K562 (cell line): ENCODE measurements around the gene MAP3K15. TPM values are rescaled to one million over a fixed set of nuclear protein-coding genes. Genes with fewer than 3 reads are reported as not detected.

ENCODE experiments used
- ATAC-seq: fragments of 200-7000 bp; cut with Tn5 transposase; 3 replicates; pipeline ENCODE4 v1.9.1; 2020; ENCODE audit warnings: moderate library complexity
- BruUV-seq: library from RNA; stranded (reverse); fragments of 400-500 nt; replicated peaks from 2 replicates; lab custom pipeline; 2021; lab: Mats Ljungman, UMichigan
- CTCF ChIA-PET: fragments of 300-600 bp; formaldehyde crosslinking; extraction: SDS; loops from one replicate; lab custom pipeline; 2021; ENCODE audit warnings: low intra/inter-chr PET ratio; lab: Yijun Ruan, JAX
- POLR2A ChIA-PET: fragments of 300-600, 350-650 bp; sonication (Branson Sonifier 250); formaldehyde crosslinking; extraction: SDS; loops from one replicate; lab custom pipeline; 2021; ENCODE audit warnings: antibody characterized with exemption, inconsistent platforms; lab: Yijun Ruan, JAX
- DNase-seq, 4 experiments: peaks; one replicate each; pipeline versions ENCODE4 v3.0.0 to v3.0.0-alpha.2; 2011 to 2018; ENCODE audit warnings: low spot score in 3 of 4, mixed read lengths in 3 of 4; ENCODE audit errors: extremely low read depth in 1 of 4
- FAIRE-seq: peaks from 2 replicates; lab custom pipeline; 2011; peaks lifted over from hg19 to GRCh38; lab: Jason Lieb, UNC
- H2AFZ ChIP-seq: 2 replicates; pipeline ENCODE4 v1.6.0; 2011; ENCODE audit warnings: low read depth, low read length, control low read depth, inconsistent platforms
- H3K27ac ChIP-seq: fragments of 200-600 bp; 3 replicates; pipeline ENCODE4 v1.8.0; 2011; ENCODE audit warnings: low read depth, mild to moderate bottlenecking, control low read depth, inconsistent platforms, low read length, moderate library complexity, mixed read lengths; ENCODE audit errors: extremely low read depth
- H3K27me3 ChIP-seq, 2 experiments: fragments of 300-600 bp in 1 of 2; 2 replicates in 1 of 2; 3 replicates in 1 of 2; pipeline versions ENCODE4 v1.6.0 to v1.8.0; 2011; ENCODE audit warnings: inconsistent platforms in 2 of 2, low read length in 2 of 2, mild to moderate bottlenecking in 1 of 2, mixed read lengths in 1 of 2, moderate library complexity in 1 of 2; ENCODE audit not compliant: control insufficient read depth in 2 of 2, insufficient read depth in 2 of 2
- H3K36me3 ChIP-seq: fragments of 300-600 bp; 3 replicates; pipeline ENCODE4 v1.8.0; 2011; ENCODE audit warnings: mild to moderate bottlenecking, low read length, inconsistent platforms; ENCODE audit not compliant: control insufficient read depth, insufficient read depth
- H3K4me1 ChIP-seq, 2 experiments: fragments of 200-600 bp in 1 of 2; replicated peaks in 1 of 2; 2 replicates in 1 of 2; 3 replicates in 1 of 2; pipeline versions ENCODE4 v1.5.1 to v1.8.0; 2011; ENCODE audit warnings: inconsistent platforms in 2 of 2, low read length in 2 of 2, mild to moderate bottlenecking in 1 of 2, mixed read lengths in 1 of 2, moderate library complexity in 1 of 2; ENCODE audit not compliant: control insufficient read depth in 2 of 2, insufficient read depth in 2 of 2
- H3K4me2 ChIP-seq: 2 replicates; pipeline ENCODE4 v1.6.1; 2011; ENCODE audit warnings: low read length, control low read depth, inconsistent platforms, mixed read lengths; ENCODE audit not compliant: insufficient read depth
- H3K4me3 ChIP-seq: fragments of 200-600 bp; sonication (generic), shearing (Covaris generic); 2 replicates; pipeline ENCODE4 v1.5.1; 2016; ENCODE audit warnings: control low read depth, inconsistent platforms
- H3K79me2 ChIP-seq: fragments of 200-600 bp; 3 replicates; pipeline ENCODE4 v1.8.0; 2011; ENCODE audit warnings: low read length, inconsistent platforms; ENCODE audit not compliant: control insufficient read depth, insufficient read depth
- H3K9ac ChIP-seq, 2 experiments: 2 replicates each; pipeline versions ENCODE4 v1.6.0 to v1.6.1; 2011; ENCODE audit warnings: low read depth in 2 of 2, low read length in 2 of 2, control low read depth in 1 of 2, inconsistent platforms in 1 of 2, mild to moderate bottlenecking in 1 of 2, mixed read lengths in 1 of 2; ENCODE audit not compliant: insufficient read depth in 1 of 2
- H3K9me1 ChIP-seq: one replicate; pipeline ENCODE4 v1.6.0; 2011; ENCODE audit warnings: inconsistent platforms, mild to moderate bottlenecking, low read length, moderate library complexity; ENCODE audit not compliant: control insufficient read depth, insufficient read depth
- H3K9me3 ChIP-seq: replicated peaks from 2 replicates; pipeline ENCODE4 v1.5.1; 2011; ENCODE audit warnings: low read depth, low read length, inconsistent platforms; ENCODE audit not compliant: control insufficient read depth, insufficient read depth
- H4K20me1 ChIP-seq: replicated peaks from 2 replicates; pipeline ENCODE4 v1.6.1; 2011; ENCODE audit warnings: low read length, inconsistent platforms, mixed read lengths; ENCODE audit not compliant: control insufficient read depth, insufficient read depth
- E2F5 ChIP-seq: sonication (generic); formaldehyde crosslinking; IDR thresholded peaks from 2 replicates; pipeline ENCODE4 v1.8.0; 2022; ENCODE audit warnings: mild to moderate bottlenecking, missing genetic modification reagents
- KDM4B ChIP-seq, 2 experiments: fragments of 450-650 bp in 1 of 2; sonication (generic) in 1 of 2; IDR thresholded peaks; 2 replicates each; pipeline ENCODE4 v1.6.1; 2016 to 2017; ENCODE audit warnings: borderline replicate concordance in 2 of 2, antibody characterized with exemption in 1 of 2, low read depth in 1 of 2, mild to moderate bottlenecking in 1 of 2
- KLF1 ChIP-seq: fragments of 450-650 bp; IDR thresholded peaks from 2 replicates; pipeline ENCODE4 v1.6.1; 2016; ENCODE audit warnings: missing genetic modification characterization, missing compliant biosample characterization
- NCOA4 ChIP-seq: fragments of 450-650 bp; IDR thresholded peaks from 2 replicates; pipeline ENCODE4 v1.6.1; 2018; ENCODE audit warnings: mild to moderate bottlenecking; ENCODE audit not compliant: partially characterized antibody
- NR4A1 ChIP-seq, 2 experiments: fragments of 250-450 bp in 1 of 2; fragments of 450-650 bp in 1 of 2; sonication (Bioruptor Pico) in 1 of 2; IDR thresholded peaks; 2 replicates each; pipeline versions ENCODE4 v1.4.0 to v1.6.1; 2016 to 2020; ENCODE audit warnings: mild to moderate bottlenecking in 2 of 2, missing compliant biosample characterization in 1 of 2, missing genetic modification characterization in 1 of 2, moderate library complexity in 1 of 2
- NUFIP1 ChIP-seq: fragments of 450-650 bp; IDR thresholded peaks from 2 replicates; pipeline ENCODE4 v1.6.1; 2018; ENCODE audit not compliant: partially characterized antibody
- POLR3A ChIP-seq: IDR thresholded peaks from 2 replicates; pipeline ENCODE4 v1.6.1; 2011; ENCODE audit warnings: borderline replicate concordance, mild to moderate bottlenecking, moderate library complexity; ENCODE audit not compliant: insufficient read length, insufficient read depth; ENCODE audit errors: extremely low read depth
- PPARD ChIP-seq: fragments of 250-450 bp; sonication (Bioruptor Pico); IDR thresholded peaks from 2 replicates; pipeline ENCODE4 v1.8.0; 2022; ENCODE audit warnings: inconsistent platforms, mild to moderate bottlenecking, moderate library complexity
- SETDB1 ChIP-seq: IDR thresholded peaks from one replicate; pipeline ENCODE4 v1.6.1; 2012; ENCODE audit warnings: low read length, control low read depth, inconsistent platforms
- SMARCA5 ChIP-seq: fragments of 450-650 bp; IDR thresholded peaks from 2 replicates; pipeline ENCODE4 v1.6.1; 2016
- TCFL5 ChIP-seq: fragments of 250-450 bp; sonication (Bioruptor Pico); conservative IDR thresholded peaks from 2 replicates; pipeline ENCODE4 v1.6.1; 2021; ENCODE audit warnings: mild to moderate bottlenecking, moderate library complexity, matching md5 sums
- TFAM ChIP-seq: fragments of 250-450 bp; sonication (Bioruptor Pico); conservative IDR thresholded peaks from 2 replicates; pipeline ENCODE4 v1.5.0; 2021; ENCODE audit warnings: mild to moderate bottlenecking, moderate library complexity
- ZC3H8 ChIP-seq: fragments of 450-650 bp; IDR thresholded peaks from 2 replicates; pipeline ENCODE4 v1.6.1; 2017
- ZNF143 ChIP-seq: sonication (generic); formaldehyde crosslinking; IDR thresholded peaks from 2 replicates; pipeline ENCODE4 v1.9.0; 2022; ENCODE audit warnings: mild to moderate bottlenecking, missing genetic modification reagents
- ZNF277 ChIP-seq: fragments of 250-450 bp; sonication (Bioruptor Pico); IDR thresholded peaks from 2 replicates; pipeline ENCODE4 v1.8.0; 2022; ENCODE audit warnings: inconsistent platforms, mild to moderate bottlenecking, moderate library complexity, borderline replicate concordance
- ZNF512 ChIP-seq: IDR thresholded peaks from 2 replicates; pipeline ENCODE4 v1.6.1; 2016; ENCODE audit warnings: missing genetic modification characterization, missing compliant biosample characterization
- WGBS: fragments of 100-300 bp; shearing (Covaris generic); methylation state at CpG from one replicate; pipeline ENCODE4 v1.1.6; 2016; ENCODE audit warnings: low coverage, mixed read lengths; ENCODE audit not compliant: insufficient coverage; ENCODE audit errors: missing lambda C conversion rate; 5-methylcytosine and 5-hydroxymethylcytosine counted together
- in situ Hi-C: fragments of 300-500 bp; cut with MboI; formaldehyde crosslinking; loops from 4 replicates; pipeline ENCODE4 v1.15.0; 2018; ENCODE audit warnings: inconsistent platforms, mixed read lengths
- intact Hi-C: fragments of 100-400 bp; cut with micrococcal nuclease; formaldehyde crosslinking; loops from 2 replicates; pipeline ENCODE4 v1.14.2; 2022
- polyA plus RNA-seq, 8 experiments: library from polyadenylated mRNA; depleted of rRNA in 4 of 8; stranded (reverse) in 5 of 8; unstranded in 3 of 8; fragments of >200 nt; fragmentation: Nextera tagmentation in 2 of 8; fragmentation: Illumina TruSeq in 1 of 8; extraction: Ambion mirVana in 2 of 8; extraction: Trizol in 1 of 8; gene quantifications; 2 replicates each; pipeline versions ENCODE4 v1.2.1 to v1.2.3, GENCODE V29; 2011 to 2014; ENCODE audit warnings: inconsistent platforms in 1 of 8, missing spikeins in 1 of 8
- total RNA-seq, 7 experiments: library from RNA; depleted of rRNA in 6 of 7; stranded (reverse); fragments of >200 nt in 6 of 7; fragmentation: Illumina TruSeq in 2 of 7; extraction: Trizol in 2 of 7; gene quantifications; 2 replicates each; pipeline versions ENCODE4 v1.2.1 to v1.2.3, GENCODE V29; 2011 to 2021; ENCODE audit warnings: low replicate concordance in 1 of 7

Gene MAP3K15
- total and polyA plus RNA-seq, 9 of the 15 experiments (the other 6 are each of a cell fraction or from before 2014, with no cell fraction given): 0.03 to 0.29 (median 0.14) TPM; not detected in 5

GRCh38 chrX:19388064-19388679, 127.1 kb downstream of the MAP3K15 start:
- intact Hi-C loops: no loop called here
- no TSS peak for BruUV-seq
- under 1% methylated on average over 12 of the region's 13 CpGs for WGBS
- Histone ChIP-seq H3K4me2 (peak overlapping the region; percentile 18; the same call in 1 of the 2 replicates), H3K4me3 (no peak overlapping the region), H3K27ac (no peak overlapping the region), H3K36me3 (no peaks in the 10 kb centered on the region), H4K20me1 (no peaks in the 10 kb centered on the region), H3K9me1 (no peaks in the 10 kb centered on the region), H3K27me3 (peaks cover 0 to 4% of the 10 kb centered on the region in 2 experiments; a peak in 1 of 5 replicates), H3K9ac (no peak overlapping the region), H3K79me2 (no peaks in the 10 kb centered on the region), H2AFZ (no peak overlapping the region)
- ChIA-PET CTCF (no interaction called here), POLR2A (interaction anchor here (0.7 kb wide), 1 partner anchor 13 kb away, joined by 3 read pairs; no protein-coding TSS in a partner anchor)
- DNase-seq (no peak), ATAC-seq (no peak), FAIRE-seq (no peak)
- TF ChIP-seq ZC3H8: no peak
- TF ChIP-seq POLR3A: no peak
- TF ChIP-seq KLF1 (tag): no peak
- TF ChIP-seq E2F5 (CRISPR knock-in tag): no peak
- no peak for TF ChIP-seq KDM4B (IDR thresholded peaks at IDR 0.05; ENCODE audit: borderline replicate concordance in 2 of 2, low read depth in 1 of 2)
- no peak for TF ChIP-seq NR4A1 (CRISPR knock-in tag; IDR thresholded peaks at IDR 0.05)
- no peak for TF ChIP-seq NR4A1 (tag; IDR thresholded peaks at IDR 0.05)
- no peak for TF ChIP-seq ZNF143 (CRISPR knock-in tag)
- TF ChIP-seq NCOA4: no peak
- no peak for TF ChIP-seq TFAM (CRISPR knock-in tag)
- no peak for TF ChIP-seq ZNF512 (tag)
- TF ChIP-seq SMARCA5: no peak
- TF ChIP-seq TCFL5: no peak
- no peak for TF ChIP-seq SETDB1
- TF ChIP-seq NUFIP1: no peak
- TF ChIP-seq ZNF277 (CRISPR knock-in tag): no peak
- TF ChIP-seq PPARD: no peak
- TF ChIP-seq, all 486 proteins: peak for 0
- in situ Hi-C loops: no loop called here
- Histone ChIP-seq H3K9me3 (no peaks in the 10 kb centered on the region), H3K4me1 (peaks cover 8 to 9% of the 10 kb centered on the region in 2 experiments; a peak in 4 of 5 replicates)
